Type B pancreatic cell (in vitro differentiated cells): Measurements from ENCODE around the gene TMBIM4. TPM values are rescaled to one million over a fixed set of nuclear protein-coding genes. Genes with fewer than 3 reads are reported as not detected.

Experiments
- DNase-seq: peaks from one replicate; pipeline ENCODE4 v3.0.0; 2021; ENCODE audit warnings: mixed read lengths; ENCODE audit not compliant: unreplicated experiment; ENCODE audit errors: extremely low spot score
- H3K27ac Mint-ChIP-seq: 2 replicates; pipeline ENCODE4 v1.8.0; 2021; ENCODE audit warnings: mild to moderate bottlenecking, mixed read lengths
- H3K27me3 Mint-ChIP-seq: 2 replicates; pipeline ENCODE4 v1.8.0; 2021; ENCODE audit warnings: mixed read lengths
- H3K36me3 Mint-ChIP-seq: 2 replicates; pipeline ENCODE4 v1.8.0; 2021; ENCODE audit warnings: mixed read lengths
- H3K4me1 Mint-ChIP-seq: one replicate; pipeline ENCODE4 v1.8.0; 2021; ENCODE audit warnings: mixed read lengths; ENCODE audit not compliant: unreplicated experiment
- H3K4me3 Mint-ChIP-seq: 2 replicates; pipeline ENCODE4 v1.8.0; 2021; ENCODE audit warnings: mild to moderate bottlenecking, mixed read lengths
- H3K9me3 Mint-ChIP-seq: 2 replicates; pipeline ENCODE4 v1.8.0; 2021; ENCODE audit warnings: mixed read lengths
- CTCF ChIP-seq: fragments of 200-600 bp; sonication (generic); conservative IDR thresholded peaks from 2 replicates; pipeline ENCODE4 v1.5.0; 2021; ENCODE audit warnings: antibody characterized with exemption, mild to moderate bottlenecking
- total RNA-seq: library from RNA; stranded (reverse); gene quantifications from 2 replicates; pipeline ENCODE4 v1.2.1, GENCODE V29; 2021; ENCODE audit warnings: low replicate concordance

The TMBIM4 gene
- total RNA-seq, 1 donor from 2014 or later = 37.4 TPM

GRCh38 chr12:66115071-66115600 lies 54.7 kb downstream of the TMBIM4 start:
- TF ChIP-seq CTCF = no peak
- Mint-ChIP-seq H3K27ac (no peak overlapping the region), H3K4me3 (no peak overlapping the region), H3K9me3 (no peaks in the 10 kb centered on the region), H3K4me1 (peaks cover 4% of the 10 kb centered on the region), H3K27me3 (no peaks in the 10 kb centered on the region), H3K36me3 (peaks cover 7% of the 10 kb centered on the region)
- no peak for DNase-seq

DNA sequence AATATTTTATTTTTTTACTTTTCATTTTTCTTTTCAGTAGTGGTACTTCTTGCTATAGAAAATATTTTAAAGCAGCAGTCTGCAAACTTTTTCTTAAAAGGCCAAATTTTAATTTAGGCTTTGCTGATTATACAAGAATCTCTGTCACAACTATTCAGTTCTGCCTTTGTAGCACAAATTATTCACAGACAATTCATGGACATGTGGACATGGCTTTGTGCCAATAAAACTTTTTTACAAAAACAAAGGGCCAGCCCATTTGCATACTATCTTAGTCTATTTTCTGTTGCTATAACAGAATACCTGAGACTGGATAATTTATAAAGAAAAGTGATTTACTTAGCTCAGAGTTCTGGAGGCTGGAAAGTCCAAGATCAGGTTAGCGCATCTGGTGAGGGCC lies 56.3 kb downstream of the TMBIM4 start:
- DNase-seq = no peak
- Mint-ChIP-seq H3K4me1 (peaks cover 4% of the 10 kb centered on the region), H3K9me3 (no peaks in the 10 kb centered on the region), H3K4me3 (no peak overlapping the region), H3K27me3 (no peaks in the 10 kb centered on the region), H3K27ac (no peak overlapping the region), H3K36me3 (no peaks in the 10 kb centered on the region)
- TF ChIP-seq CTCF = no peak

GRCh38 chr12:66111605-66112004 lies 58.2 kb downstream of the TMBIM4 start:
- DNase-seq = no peak
- no peak overlapping the region for H3K4me3 Mint-ChIP-seq
- H3K27me3 Mint-ChIP-seq = peaks cover 7% of the 10 kb centered on the region
- TF ChIP-seq CTCF = no peak
- peaks cover 15% of the 10 kb centered on the region for H3K4me1 Mint-ChIP-seq
- peaks cover 4% of the 10 kb centered on the region for H3K9me3 Mint-ChIP-seq
- no peaks in the 10 kb centered on the region for H3K36me3 Mint-ChIP-seq
- no peak overlapping the region for H3K27ac Mint-ChIP-seq

DNA sequence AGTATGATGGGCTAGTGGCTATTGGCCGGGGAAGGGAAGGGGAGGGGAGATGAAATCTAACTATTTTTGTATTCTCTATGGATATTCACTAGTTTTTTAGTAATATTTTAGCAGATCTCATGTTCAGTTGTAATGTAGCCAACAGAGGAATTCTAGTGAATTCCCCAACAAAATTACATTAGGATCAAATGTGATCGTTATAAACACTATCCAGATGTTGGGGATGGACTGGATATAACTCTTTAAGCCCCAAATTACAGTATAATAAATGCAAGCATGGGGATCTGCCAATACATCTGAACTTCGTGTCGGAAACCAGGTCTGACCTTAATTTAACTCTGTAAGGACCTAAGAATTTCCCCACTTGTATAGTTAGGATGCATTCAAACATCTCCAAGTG lies 60.7 kb downstream of the TMBIM4 start:
- no peak for TF ChIP-seq CTCF
- H3K36me3 Mint-ChIP-seq = no peaks in the 10 kb centered on the region
- H3K4me3 Mint-ChIP-seq = no peak overlapping the region
- no peak overlapping the region for H3K27ac Mint-ChIP-seq
- peaks cover 7% of the 10 kb centered on the region for H3K27me3 Mint-ChIP-seq
- no peak for DNase-seq
- peaks cover 15% of the 10 kb centered on the region for H3K4me1 Mint-ChIP-seq
- peaks cover 4% of the 10 kb centered on the region for H3K9me3 Mint-ChIP-seq

DNA sequence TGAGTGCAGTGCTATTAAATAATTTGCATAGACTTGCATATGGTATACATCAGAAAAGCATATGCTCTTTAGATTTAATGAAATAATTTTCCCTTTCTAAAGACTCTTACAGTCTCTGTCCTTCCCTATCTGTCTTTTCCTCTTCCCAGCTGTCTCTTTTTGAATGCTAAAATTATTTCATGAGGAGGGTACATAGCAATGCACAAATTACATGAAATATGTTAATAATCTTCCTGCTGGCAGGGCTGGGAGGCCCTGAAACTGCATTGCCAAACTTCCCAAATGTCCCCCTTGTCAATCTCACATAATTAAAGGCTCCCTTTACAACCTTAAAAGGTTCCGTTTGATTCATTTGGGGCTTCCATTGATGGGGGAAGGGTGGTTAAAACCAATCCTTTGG lies 61.4 kb downstream of the TMBIM4 start:
- H3K27me3 Mint-ChIP-seq = peaks cover 7% of the 10 kb centered on the region
- no peak overlapping the region for H3K4me3 Mint-ChIP-seq
- TF ChIP-seq CTCF = no peak
- H3K27ac Mint-ChIP-seq = no peak overlapping the region
- H3K4me1 Mint-ChIP-seq = peaks cover 15% of the 10 kb centered on the region
- H3K36me3 Mint-ChIP-seq = no peaks in the 10 kb centered on the region
- H3K9me3 Mint-ChIP-seq = peaks cover 4% of the 10 kb centered on the region
- no peak for DNase-seq

GRCh38 chr12:66107451-66107915 lies 62.3 kb downstream of the TMBIM4 start:
- TF ChIP-seq CTCF = peak; percentile 89
- H3K9me3 Mint-ChIP-seq = peaks cover 4% of the 10 kb centered on the region
- H3K27me3 Mint-ChIP-seq = peaks cover 7% of the 10 kb centered on the region
- no peaks in the 10 kb centered on the region for H3K36me3 Mint-ChIP-seq
- H3K27ac Mint-ChIP-seq = peak overlapping the region; percentile 44
- DNase-seq = peak; percentile 70
- peaks cover 15% of the 10 kb centered on the region for H3K4me1 Mint-ChIP-seq
- no peak overlapping the region for H3K4me3 Mint-ChIP-seq
